SK-N-SH treated with all-trans-retinoic acid at 6 μM for 48 hours (cell line): Measurements from ENCODE around the gene TYROBP.

Experiments
- ATAC-seq: fragments of 200-7000 bp; cut with Tn5 transposase; 3 replicates; pipeline ENCODE4 v1.9.1; 2020; ENCODE audit warnings: mild to moderate bottlenecking, moderate library complexity
- BACH2 ChIP-seq: fragments of 250-450 bp; sonication (Bioruptor Pico); IDR thresholded peaks from 2 replicates; pipeline ENCODE4 v1.9.0; 2021; ENCODE audit warnings: mild to moderate bottlenecking, borderline replicate concordance
- CREB5 ChIP-seq: fragments of 250-450 bp; sonication (Bioruptor Pico); IDR thresholded peaks from 2 replicates; pipeline ENCODE4 v1.5.1; 2020; ENCODE audit warnings: low read depth, mild to moderate bottlenecking, moderate library complexity
- CSDC2 ChIP-seq: fragments of 250-450 bp; sonication (Bioruptor Pico); IDR thresholded peaks from 2 replicates; pipeline ENCODE4 v1.5.0; 2020; ENCODE audit warnings: mild to moderate bottlenecking, moderate library complexity
- ESRRG ChIP-seq: fragments of 250-450 bp; sonication (Bioruptor Pico); IDR thresholded peaks from 2 replicates; pipeline ENCODE4 v1.6.1; 2021; ENCODE audit warnings: mild to moderate bottlenecking
- ISL1 ChIP-seq: fragments of 250-450 bp; sonication (Bioruptor Pico); IDR thresholded peaks from 2 replicates; pipeline ENCODE4 v2.1.2; 2022; ENCODE audit warnings: mild to moderate bottlenecking, moderate library complexity
- OSR1 ChIP-seq: fragments of 250-450 bp; sonication (Bioruptor Pico); IDR thresholded peaks from 2 replicates; pipeline ENCODE4 v1.8.0; 2022; ENCODE audit warnings: moderate library complexity, mild to moderate bottlenecking, inconsistent platforms
- POU6F1 ChIP-seq: fragments of 250-450 bp; sonication (Bioruptor Pico); IDR thresholded peaks from 2 replicates; pipeline ENCODE4 v1.8.0; 2021; ENCODE audit warnings: low read depth, mild to moderate bottlenecking, moderate library complexity, borderline replicate concordance
- PPARA ChIP-seq: fragments of 250-450 bp; sonication (Bioruptor Pico); IDR thresholded peaks from 2 replicates; pipeline ENCODE4 v1.5.0; 2020; ENCODE audit warnings: mild to moderate bottlenecking, borderline replicate concordance
- RARB ChIP-seq: fragments of 250-450 bp; sonication (Bioruptor Pico); IDR thresholded peaks from 2 replicates; pipeline ENCODE4 v1.8.0; 2021; ENCODE audit warnings: mild to moderate bottlenecking, moderate library complexity
- SNAI2 ChIP-seq: fragments of 250-450 bp; sonication (Bioruptor Pico); IDR thresholded peaks from 2 replicates; pipeline ENCODE4 v1.5.0; 2020; ENCODE audit warnings: mild to moderate bottlenecking, moderate library complexity
- TCF4 ChIP-seq: fragments of 250-450 bp; sonication (Bioruptor Pico); IDR thresholded peaks from 2 replicates; pipeline ENCODE4 v1.8.0; 2021; ENCODE audit warnings: mild to moderate bottlenecking, moderate library complexity, borderline replicate concordance
- TOX ChIP-seq: fragments of 250-450 bp; sonication (Bioruptor Pico); IDR thresholded peaks from 2 replicates; pipeline ENCODE4 v1.8.0; 2021; ENCODE audit warnings: mild to moderate bottlenecking, moderate library complexity, borderline replicate concordance
- ZC3H10 ChIP-seq: fragments of 250-450 bp; sonication (Bioruptor Pico); IDR thresholded peaks from 2 replicates; pipeline ENCODE4 v1.5.1; 2021; ENCODE audit warnings: mild to moderate bottlenecking, moderate library complexity
- ZFP3 ChIP-seq: fragments of 250-450 bp; sonication (Bioruptor Pico); IDR thresholded peaks from 2 replicates; pipeline ENCODE4 v1.5.0; 2020; ENCODE audit warnings: mild to moderate bottlenecking, moderate library complexity
- ZNF565 ChIP-seq: fragments of 450-650 bp; formaldehyde crosslinking; conservative IDR thresholded peaks from 2 replicates; pipeline ENCODE4 v1.5.0; 2020; ENCODE audit warnings: low read depth, mild to moderate bottlenecking, moderate library complexity
- ZNF70 ChIP-seq: fragments of 450-650 bp; formaldehyde crosslinking; IDR thresholded peaks from 2 replicates; pipeline ENCODE4 v1.5.0; 2020; ENCODE audit warnings: mild to moderate bottlenecking, moderate library complexity
- ZNF8 ChIP-seq: fragments of 450-650 bp; formaldehyde crosslinking; IDR thresholded peaks from 2 replicates; pipeline ENCODE4 v1.5.0; 2020; ENCODE audit warnings: mild to moderate bottlenecking, moderate library complexity
- TF ChIP-seq, protein P1 (sequence below): fragments of 250-450 bp; sonication (Bioruptor Pico); IDR thresholded peaks from 2 replicates; pipeline ENCODE4 v1.5.0; 2020; ENCODE audit warnings: mild to moderate bottlenecking, moderate library complexity
- TF ChIP-seq, protein P2 (sequence below): fragments of 250-450 bp; sonication (Bioruptor Pico); IDR thresholded peaks from 2 replicates; pipeline ENCODE4 v1.5.1; 2021; ENCODE audit warnings: mild to moderate bottlenecking, moderate library complexity

The TYROBP gene

DNA sequence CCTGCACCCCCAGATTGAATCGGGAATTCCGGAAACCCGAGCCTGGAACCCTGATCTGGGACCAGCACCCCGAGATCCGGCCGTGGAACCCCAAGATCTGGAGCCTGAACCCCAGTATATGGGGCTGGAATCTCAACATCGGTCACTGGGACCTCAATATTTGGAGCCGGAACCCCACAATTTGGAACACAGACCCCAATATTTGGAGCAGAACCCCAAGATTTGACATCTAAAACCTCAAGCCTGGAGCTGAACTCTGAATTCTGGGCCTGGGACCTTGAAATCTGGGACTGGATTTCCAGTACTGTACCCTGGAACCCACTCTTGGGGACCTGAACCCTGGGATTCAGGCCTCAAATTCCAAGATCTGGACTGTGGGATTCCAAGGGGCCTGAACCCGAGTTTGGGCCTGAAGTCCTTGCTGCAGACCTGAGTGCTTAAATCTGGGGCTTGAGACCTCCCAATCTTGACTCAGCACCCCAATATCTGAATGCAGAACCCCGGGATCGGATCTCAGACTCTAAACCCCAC, 28.7 kb upstream of the TYROBP start (continued):
- TF ChIP-seq ZNF70 (no peak), CREB5 (CRISPR knock-in tag) (no peak), ESRRG (CRISPR knock-in tag) (no peak), CSDC2 (CRISPR knock-in tag) (no peak)
- TF ChIP-seq, protein P1, sequence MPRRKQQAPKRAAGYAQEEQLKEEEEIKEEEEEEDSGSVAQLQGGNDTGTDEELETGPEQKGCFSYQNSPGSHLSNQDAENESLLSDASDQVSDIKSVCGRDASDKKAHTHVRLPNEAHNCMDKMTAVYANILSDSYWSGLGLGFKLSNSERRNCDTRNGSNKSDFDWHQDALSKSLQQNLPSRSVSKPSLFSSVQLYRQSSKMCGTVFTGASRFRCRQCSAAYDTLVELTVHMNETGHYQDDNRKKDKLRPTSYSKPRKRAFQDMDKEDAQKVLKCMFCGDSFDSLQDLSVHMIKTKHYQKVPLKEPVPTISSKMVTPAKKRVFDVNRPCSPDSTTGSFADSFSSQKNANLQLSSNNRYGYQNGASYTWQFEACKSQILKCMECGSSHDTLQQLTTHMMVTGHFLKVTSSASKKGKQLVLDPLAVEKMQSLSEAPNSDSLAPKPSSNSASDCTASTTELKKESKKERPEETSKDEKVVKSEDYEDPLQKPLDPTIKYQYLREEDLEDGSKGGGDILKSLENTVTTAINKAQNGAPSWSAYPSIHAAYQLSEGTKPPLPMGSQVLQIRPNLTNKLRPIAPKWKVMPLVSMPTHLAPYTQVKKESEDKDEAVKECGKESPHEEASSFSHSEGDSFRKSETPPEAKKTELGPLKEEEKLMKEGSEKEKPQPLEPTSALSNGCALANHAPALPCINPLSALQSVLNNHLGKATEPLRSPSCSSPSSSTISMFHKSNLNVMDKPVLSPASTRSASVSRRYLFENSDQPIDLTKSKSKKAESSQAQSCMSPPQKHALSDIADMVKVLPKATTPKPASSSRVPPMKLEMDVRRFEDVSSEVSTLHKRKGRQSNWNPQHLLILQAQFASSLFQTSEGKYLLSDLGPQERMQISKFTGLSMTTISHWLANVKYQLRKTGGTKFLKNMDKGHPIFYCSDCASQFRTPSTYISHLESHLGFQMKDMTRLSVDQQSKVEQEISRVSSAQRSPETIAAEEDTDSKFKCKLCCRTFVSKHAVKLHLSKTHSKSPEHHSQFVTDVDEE (CRISPR knock-in tag), result no peak

DNA sequence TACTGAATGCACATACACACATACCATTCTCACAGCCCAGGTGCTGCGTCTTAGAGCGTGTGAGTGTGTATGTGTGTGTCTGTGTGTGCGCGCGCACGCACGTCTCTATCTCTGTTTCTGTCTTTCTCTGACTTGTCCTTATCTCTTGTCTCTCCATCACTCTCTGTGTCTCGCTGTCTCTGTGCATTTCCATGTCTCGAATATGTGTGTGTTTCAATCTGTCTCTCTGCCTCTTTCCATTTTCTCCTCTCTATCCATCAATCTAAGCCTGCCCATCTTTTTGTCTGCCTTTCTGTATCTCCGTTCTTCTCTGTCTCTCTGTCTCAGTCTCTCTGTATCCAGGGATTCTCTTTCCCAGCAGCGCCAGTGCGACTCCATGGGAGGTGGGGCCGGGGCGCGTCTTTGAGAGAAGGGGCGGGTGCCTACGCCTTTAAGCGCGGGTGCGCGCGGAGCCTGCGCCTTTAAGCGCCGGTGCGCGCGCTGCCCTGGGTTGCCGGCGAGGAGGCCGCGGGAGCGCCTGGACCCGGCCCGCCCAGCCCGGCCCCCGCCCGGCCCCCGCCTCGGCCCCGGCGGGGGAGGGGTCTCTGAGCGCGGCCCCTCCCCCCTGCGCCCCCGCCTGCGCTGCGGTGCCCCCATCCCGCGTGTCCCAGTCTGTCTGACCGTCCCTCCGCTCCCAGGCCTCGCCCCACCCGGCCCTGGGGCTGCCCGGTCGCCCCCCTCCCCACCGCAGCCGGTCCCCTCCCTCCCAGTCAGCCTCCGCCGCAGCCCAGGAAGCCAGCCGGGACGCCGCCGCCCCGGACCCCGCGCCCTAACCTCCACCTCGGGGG, 28.0 kb upstream of the TYROBP start, which contains the start of gene LRFN3:
LRFN3 (plus strand) TSS at position 464 of the 827 bp plus-strand sequence. CDS start 3,052 bp downstream, outside the sequence.
- TF ChIP-seq POU6F1 (CRISPR knock-in tag), result no peak
- no peak for TF ChIP-seq RARB
- TF ChIP-seq OSR1 (CRISPR knock-in tag), result no peak
- TF ChIP-seq ZNF8, result no peak
- TF ChIP-seq ZNF565 (CRISPR knock-in tag), result no peak
- no peak for TF ChIP-seq TOX (CRISPR knock-in tag)
- TF ChIP-seq TCF4 (CRISPR knock-in tag), result no peak
- TF ChIP-seq ZFP3 (CRISPR knock-in tag), result no peak
- TF ChIP-seq BACH2 (CRISPR knock-in tag), result no peak
- TF ChIP-seq PPARA (CRISPR knock-in tag), result no peak
- ATAC-seq, result peak; percentile 56

- TF ChIP-seq, protein P2, sequence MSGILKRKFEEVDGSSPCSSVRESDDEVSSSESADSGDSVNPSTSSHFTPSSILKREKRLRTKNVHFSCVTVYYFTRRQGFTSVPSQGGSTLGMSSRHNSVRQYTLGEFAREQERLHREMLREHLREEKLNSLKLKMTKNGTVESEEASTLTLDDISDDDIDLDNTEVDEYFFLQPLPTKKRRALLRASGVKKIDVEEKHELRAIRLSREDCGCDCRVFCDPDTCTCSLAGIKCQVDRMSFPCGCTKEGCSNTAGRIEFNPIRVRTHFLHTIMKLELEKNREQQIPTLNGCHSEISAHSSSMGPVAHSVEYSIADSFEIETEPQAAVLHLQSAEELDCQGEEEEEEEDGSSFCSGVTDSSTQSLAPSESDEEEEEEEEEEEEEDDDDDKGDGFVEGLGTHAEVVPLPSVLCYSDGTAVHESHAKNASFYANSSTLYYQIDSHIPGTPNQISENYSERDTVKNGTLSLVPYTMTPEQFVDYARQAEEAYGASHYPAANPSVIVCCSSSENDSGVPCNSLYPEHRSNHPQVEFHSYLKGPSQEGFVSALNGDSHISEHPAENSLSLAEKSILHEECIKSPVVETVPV (CRISPR knock-in tag), result no peak
- no peak for TF ChIP-seq TOX (CRISPR knock-in tag)
- no peak for TF ChIP-seq SNAI2 (CRISPR knock-in tag)
- TF ChIP-seq RARB, result no peak
- no peak for TF ChIP-seq ZNF8
- TF ChIP-seq ZC3H10 (CRISPR knock-in tag), result no peak
- no peak for ATAC-seq
These were observed 24.3 kb upstream of the TYROBP start for GRCh38 chr19:35932291-35932936.

DNA sequence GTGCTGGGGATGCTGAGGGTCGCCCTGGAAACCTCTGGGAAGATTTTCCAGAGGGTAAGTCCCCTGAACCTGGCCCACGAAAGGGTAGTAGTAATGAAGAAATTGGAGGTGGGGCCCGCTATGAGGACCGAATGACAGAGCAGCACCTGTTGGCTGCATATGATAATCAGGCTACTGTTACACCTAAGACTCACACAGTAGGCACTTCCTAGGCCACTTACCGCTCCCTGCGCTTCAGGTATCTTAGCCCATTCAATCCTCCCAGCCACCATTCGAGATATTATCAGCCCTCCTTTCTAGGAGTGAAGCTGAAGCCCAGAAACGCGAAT, 23.7 kb upstream of the TYROBP start:
- ATAC-seq, result no peak; the same call in 2 of the 3 replicates
- TF ChIP-seq ISL1 (CRISPR knock-in tag) (no peak), RARB (no peak), ZNF70 (no peak)
- TF ChIP-seq, all 23 proteins: peak for 0
